ENCODE data around the gene FLRT1. TPM values are rescaled to one million over a fixed set of nuclear protein-coding genes. Genes with fewer than 3 reads are reported as not detected.

The FLRT1 gene
- total RNA-seq, 1 donor: under 0.01 TPM

GRCh38 chr11:64011371-64011770 lies 24.4 kb upstream of the FLRT1 start:
- no peak overlapping the region for H3K4me3 ChIP-seq (ENCODE audit: low read depth, low read length)
- TF ChIP-seq CTCF (IDR thresholded peaks at IDR 0.05; ENCODE audit: insufficient read depth, low read depth, low read length): no peak
- DNase-seq (ENCODE audit: low read depth): no peak

- no peak overlapping the region for H3K4me3 ChIP-seq (ENCODE audit: low read depth, low read length)
- no peak for DNase-seq (ENCODE audit: low read depth)
- TF ChIP-seq CTCF (IDR thresholded peaks at IDR 0.05; ENCODE audit: insufficient read depth, low read depth, low read length): no peak
Observed at GRCh38 chr11:64013141-64013896, 22.4 kb upstream of the FLRT1 start.

- DNase-seq (ENCODE audit: low read depth): no peak
- no peak for TF ChIP-seq CTCF (IDR thresholded peaks at IDR 0.05; ENCODE audit: insufficient read depth, low read depth, low read length)
- no peak overlapping the region for H3K4me3 ChIP-seq (ENCODE audit: low read depth, low read length)
Observed at GRCh38 chr11:64014356-64014755, 21.4 kb upstream of the FLRT1 start.

- no peak for TF ChIP-seq CTCF (IDR thresholded peaks at IDR 0.05; ENCODE audit: insufficient read depth, low read depth, low read length)
- DNase-seq (ENCODE audit: low read depth): no peak
- no peak overlapping the region for H3K4me3 ChIP-seq (ENCODE audit: low read depth, low read length)
Observed at GRCh38 chr11:64015510-64015909, 20.2 kb upstream of the FLRT1 start.

GRCh38 chr11:64015935-64016845 lies 19.5 kb upstream of the FLRT1 start:
- TF ChIP-seq CTCF (IDR thresholded peaks at IDR 0.05; ENCODE audit: insufficient read depth, low read depth, low read length): no peak
- no peak overlapping the region for H3K4me3 ChIP-seq (ENCODE audit: low read depth, low read length)
- DNase-seq (ENCODE audit: low read depth): no peak

GRCh38 chr11:64017945-64018224 lies 17.8 kb upstream of the FLRT1 start:
- DNase-seq (ENCODE audit: low read depth): no peak
- no peak for TF ChIP-seq CTCF (IDR thresholded peaks at IDR 0.05; ENCODE audit: insufficient read depth, low read depth, low read length)
- H3K4me3 ChIP-seq (ENCODE audit: low read depth, low read length): no peak overlapping the region

Measured in fibroblast of villous mesenchyme (primary cell).